ENCODE results near the gene DIAPH2.

GRCh38 chrX:96688789-96689188 is 4.1 kb downstream of the DIAPH2 start:
- TF ChIP-seq, protein P1, sequence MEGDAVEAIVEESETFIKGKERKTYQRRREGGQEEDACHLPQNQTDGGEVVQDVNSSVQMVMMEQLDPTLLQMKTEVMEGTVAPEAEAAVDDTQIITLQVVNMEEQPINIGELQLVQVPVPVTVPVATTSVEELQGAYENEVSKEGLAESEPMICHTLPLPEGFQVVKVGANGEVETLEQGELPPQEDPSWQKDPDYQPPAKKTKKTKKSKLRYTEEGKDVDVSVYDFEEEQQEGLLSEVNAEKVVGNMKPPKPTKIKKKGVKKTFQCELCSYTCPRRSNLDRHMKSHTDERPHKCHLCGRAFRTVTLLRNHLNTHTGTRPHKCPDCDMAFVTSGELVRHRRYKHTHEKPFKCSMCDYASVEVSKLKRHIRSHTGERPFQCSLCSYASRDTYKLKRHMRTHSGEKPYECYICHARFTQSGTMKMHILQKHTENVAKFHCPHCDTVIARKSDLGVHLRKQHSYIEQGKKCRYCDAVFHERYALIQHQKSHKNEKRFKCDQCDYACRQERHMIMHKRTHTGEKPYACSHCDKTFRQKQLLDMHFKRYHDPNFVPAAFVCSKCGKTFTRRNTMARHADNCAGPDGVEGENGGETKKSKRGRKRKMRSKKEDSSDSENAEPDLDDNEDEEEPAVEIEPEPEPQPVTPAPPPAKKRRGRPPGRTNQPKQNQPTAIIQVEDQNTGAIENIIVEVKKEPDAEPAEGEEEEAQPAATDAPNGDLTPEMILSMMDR (IDR thresholded peaks at IDR 0.05), result no peak
- TF ChIP-seq POLR2A (IDR thresholded peaks at IDR 0.05), result no peak
